Cortex of kidney (tissue), 1 donor: ENCODE results near the gene HPN.
"Not testable (repeated sequence)": the region's sequence is repeated elsewhere in the genome, so short reads cannot be mapped to it uniquely, and the experiment has no call there.

Experiments used
- DNase-seq: peaks from one replicate; lab custom pipeline; 2025; lab: John Stamatoyannopoulos, UW

HPN gene

DNA sequence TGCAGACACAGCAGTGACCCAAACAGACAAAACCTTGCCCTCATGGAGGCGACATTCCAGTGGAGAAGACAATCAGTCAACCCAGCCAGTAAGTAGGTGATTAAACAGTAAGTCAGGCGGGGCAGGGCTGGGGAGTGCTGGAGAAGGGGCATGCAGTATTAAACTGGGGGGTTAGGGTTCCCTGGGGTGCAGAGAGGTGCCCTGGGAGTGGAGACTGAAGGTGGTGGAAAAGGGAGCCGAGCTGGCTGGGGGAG lies 42.9 kb downstream of the HPN start:
- DNase-seq = no peak

- no peak for DNase-seq
Measured at GRCh38 chr19:35085947-35086346, 44.4 kb downstream of the HPN start.

- no peak for DNase-seq
Measured at GRCh38 chr19:35086455-35086854, 44.9 kb downstream of the HPN start.

- DNase-seq = no peak
Measured at GRCh38 chr19:35087393-35087792, 45.9 kb downstream of the HPN start.

DNA sequence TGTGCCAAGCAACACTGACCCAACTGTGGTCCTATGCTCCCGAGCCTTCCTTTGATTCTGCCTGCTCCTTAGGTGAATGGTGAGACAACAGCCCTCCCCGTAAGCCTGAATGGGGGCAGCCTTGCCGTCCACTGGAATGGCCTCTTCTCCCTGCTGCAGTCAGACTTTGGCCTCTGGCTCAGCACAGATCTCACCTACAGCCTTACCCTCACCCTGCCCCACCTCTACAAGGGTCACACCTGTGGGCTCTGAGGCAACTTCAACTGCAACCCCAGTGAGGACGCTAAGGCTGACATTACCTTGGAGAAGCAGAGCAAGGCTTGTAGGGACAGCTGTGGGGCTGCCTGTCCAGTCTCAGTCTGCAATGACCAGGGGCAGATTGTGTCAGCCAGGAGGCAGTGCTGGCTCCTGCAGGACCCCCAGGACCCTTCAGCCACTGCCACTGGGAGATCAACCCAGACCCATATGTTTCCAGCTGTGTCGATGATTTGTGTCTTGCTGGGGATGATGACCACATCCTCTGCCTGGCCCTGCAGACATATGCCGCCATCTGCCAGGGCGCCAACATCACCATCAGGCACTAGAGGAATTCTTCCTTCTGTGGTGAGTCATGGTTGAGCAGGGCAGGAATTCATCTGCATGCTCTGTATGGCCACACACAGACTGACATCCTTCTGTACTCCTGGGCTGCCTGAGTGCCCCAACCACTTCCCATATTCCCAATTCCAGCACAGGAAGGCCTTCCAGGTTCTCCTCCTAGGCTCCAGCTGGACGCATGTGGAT lies 46.8 kb downstream of the HPN start:
- DNase-seq = no peak

DNA sequence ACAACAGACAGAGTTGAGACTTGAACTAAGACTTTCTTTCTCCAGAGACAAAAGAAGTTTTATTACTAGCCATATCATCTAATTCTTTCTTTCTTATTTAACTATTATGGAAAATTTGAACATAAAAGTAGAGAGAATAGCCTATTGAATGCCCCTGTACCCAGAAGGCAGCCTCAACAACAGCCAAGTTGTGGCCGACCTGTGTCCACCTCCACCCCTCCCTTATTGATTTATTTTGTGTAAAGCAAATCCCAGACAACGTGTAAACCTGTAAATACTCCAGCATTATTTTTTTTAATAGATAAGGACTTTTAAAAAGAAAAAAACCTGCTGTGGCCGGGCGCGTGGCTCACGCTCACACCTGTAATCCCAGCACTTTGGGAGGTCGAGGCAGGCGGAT lies 48.0 kb downstream of the HPN start:
- DNase-seq = no peak

- no peak for DNase-seq
Measured at GRCh38 chr19:35090160-35090505, 48.6 kb downstream of the HPN start.

DNA sequence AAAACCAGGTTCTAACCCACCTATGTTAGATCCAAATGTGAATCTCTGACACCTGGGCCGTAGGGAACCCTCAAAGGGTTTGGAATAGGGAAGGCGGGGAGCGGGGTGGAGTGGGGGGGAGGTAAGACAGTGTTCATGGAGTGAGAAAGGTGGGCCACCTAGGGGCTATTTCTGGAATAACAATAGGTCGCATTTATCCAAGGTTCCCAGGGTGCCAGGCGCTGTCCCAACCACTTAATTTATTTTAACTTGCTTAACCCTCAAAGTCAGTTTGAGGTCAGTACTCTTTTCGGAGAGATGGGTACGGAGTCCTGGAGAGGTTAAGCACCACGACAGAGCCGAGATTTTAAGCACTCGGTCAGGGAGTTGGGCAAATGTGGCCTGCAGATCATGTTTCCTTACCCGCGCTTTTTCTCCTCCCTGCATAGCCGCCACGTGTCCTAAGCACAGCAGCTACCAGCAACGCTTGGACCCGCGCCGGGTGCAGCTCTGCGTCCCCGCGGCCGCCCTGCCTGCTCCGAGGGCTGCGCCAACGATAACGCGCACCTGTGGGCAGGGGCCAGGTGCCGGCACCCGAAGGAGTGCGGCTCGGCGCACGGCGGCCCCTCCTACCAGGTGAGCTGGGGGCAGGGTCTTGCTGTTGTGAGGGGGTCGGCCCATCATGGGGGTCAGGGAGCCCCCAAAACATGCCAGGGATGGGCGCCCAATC lies 49.1 kb downstream of the HPN start:
- no peak for DNase-seq

- no peak for DNase-seq
Measured at GRCh38 chr19:35093430-35093829, 51.9 kb downstream of the HPN start.

DNA sequence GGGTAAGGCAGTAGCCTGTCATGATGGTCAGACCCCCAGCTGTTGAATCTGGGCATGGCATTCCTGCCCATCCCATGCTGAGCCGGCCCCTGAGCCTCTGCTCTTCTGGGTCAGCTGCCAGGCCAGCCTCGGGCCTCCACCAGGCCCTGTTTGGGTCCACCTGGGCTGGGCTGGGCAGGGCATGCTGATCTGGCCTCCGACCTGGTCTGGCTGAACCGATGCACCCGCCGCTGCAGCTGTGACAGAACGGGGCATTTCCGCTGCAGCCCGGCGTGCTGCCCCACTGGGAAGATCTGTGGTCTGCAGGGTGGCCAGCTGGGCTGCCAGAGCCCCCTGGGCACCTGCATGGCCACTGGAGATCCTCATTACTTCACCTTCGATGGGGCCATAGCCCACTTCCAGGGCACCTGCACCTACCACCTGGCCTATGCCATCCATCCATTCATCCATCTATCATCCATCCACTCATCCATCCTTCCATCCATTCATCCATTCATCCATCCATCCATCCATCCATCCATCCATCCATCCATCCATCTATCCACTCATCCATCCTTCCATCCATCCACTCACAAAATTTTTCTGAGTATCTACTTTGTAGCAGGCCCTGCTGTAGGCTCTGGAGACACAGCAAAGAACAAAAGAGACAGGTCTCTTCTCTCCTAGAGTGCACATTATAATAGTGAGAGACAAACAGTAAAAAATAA lies 52.6 kb downstream of the HPN start:
- DNase-seq = no peak

DNA sequence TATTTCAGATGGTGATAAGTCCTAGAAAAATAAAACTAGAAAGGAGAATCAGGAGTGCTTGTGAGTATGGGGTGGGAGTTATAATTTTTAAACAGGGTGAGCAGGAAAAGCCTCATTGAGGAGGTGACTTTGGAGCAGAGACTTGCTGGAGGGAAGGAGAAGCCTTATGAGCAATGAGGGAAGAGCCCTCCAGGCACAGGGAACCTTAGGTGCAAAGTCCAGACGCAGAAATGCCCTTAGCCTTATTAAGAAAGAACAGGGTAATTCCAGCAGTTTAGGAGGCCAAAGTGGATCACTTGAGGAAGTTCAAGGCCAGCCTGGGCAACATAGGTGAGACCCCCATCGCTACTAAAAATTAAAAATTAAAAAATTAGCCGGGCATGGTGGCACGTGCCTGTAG lies 53.1 kb downstream of the HPN start:
- DNase-seq = no peak

DNA sequence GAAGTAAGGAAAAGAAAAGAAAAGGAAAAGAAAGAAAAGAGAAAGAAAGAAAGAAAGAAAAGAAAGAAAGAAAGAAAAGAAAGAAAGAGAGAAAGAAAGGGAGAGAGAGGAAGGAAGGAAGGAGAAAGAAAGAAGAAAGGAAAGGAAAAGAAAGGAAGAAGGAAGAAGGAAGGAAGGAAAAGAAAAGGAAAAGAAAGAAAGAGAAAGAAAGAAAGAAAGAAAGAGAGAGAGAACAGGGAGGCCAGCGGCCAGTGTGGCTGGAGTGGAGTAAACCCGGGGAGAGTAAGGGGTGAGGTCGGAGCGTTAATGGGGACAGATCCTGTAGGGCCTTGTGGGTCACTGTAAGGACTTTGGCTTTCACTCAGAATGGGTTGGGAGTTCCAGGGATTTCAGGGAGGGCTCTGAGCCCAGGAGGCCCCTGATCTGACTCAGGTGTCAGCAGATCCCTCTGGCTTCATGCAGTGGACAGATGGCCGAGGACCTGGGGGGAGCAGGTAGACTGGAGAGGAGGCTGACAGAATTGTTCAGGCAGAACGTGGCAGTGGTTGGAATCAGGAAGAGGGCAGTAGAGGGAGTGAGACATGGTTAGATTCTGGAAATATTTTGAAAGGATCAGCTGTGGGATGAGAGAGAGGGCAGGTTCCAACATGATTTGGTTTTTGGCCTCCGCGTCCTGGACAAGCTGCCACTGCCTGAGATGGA lies 54.3 kb downstream of the HPN start:
- DNase-seq = no peak

GRCh38 chr19:35098413-35099049 lies 57.0 kb downstream of the HPN start:
- DNase-seq = no peak

DNA sequence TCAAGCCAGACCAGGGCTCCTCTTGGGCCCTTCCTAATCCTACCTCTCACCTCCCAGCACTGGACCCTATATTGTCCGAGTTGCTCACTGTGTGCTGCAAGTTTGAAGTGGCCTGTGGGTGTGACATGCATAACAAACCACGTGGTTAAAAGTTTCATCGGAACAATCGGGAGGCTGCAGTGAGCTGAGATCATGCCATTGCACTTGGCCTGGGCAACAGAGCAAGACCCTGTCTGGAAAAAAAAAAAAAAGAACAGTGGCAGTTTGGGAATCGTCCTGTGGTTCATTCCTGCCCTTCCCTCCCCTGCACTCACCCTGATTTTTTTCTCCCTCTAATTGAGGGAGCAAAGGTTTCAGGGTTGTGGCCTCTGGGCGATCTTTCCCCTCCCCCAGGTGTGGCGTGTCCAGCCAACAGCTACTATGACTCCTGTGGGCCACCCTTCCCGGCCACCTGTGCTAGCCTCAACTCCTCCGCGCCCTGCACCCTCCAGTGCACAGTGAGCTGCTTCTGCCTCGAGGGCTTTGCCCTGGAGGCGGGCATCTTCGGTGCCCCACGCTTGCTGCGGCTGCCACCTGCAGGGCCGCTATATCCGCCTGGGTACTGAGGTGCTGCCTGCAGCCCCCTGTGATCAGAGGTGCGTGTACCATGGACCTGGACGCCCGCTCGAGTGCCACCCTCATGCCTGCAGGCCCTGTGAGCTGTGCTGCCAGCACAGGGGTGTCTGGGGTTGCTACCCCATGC lies 57.8 kb downstream of the HPN start:
- DNase-seq = no peak

- no peak for DNase-seq
Measured at GRCh38 chr19:35099897-35100275, 58.4 kb downstream of the HPN start.

GRCh38 chr19:35100588-35101533 lies 59.3 kb downstream of the HPN start:
- DNase-seq = no peak

DNA sequence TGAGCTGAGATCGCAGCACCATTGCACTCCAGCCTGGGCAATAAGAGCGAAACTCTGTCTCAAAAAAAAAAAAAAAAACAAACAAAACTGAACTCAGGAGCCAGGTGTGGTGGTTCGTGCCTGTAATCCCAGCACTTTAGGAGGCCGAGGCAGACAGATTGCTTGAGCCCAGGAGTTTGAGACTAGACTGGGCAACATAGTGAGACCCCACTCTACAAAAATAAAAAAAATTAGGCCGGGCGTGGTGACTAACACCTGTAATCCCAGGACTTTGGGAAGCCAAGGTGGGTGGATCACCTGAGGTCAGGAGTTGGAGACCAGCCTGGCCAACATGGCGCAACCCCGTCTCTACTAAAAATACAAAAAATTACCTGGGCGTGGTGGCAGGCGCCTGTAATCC lies 60.4 kb downstream of the HPN start:
- DNase-seq = not testable (repeated sequence)

DNA sequence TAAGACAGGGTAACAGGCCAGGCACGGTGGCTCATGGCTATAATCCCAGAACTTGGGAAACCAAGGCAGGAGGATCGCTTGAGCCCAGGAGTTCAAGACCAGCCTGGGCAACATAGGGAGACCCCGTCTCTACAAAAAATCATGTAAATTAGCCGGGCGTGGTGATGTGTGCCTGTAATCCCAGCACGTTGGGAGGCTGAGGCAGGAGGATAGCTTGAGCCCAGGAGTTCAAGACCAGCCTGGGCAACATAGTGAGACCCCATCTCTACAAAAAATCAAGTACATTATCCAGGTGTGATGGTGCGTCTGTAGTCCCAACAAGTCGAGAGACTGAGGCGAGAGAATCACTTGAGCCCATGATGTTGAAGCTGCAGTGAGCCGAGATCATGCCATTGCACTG lies 62.1 kb downstream of the HPN start:
- not testable (repeated sequence) for DNase-seq

- DNase-seq = no peak
Measured at GRCh38 chr19:35104361-35104760, 62.8 kb downstream of the HPN start.

- no peak for DNase-seq
Measured at GRCh38 chr19:35105047-35105410, 63.5 kb downstream of the HPN start.
